ENCODE data around the gene TMCC1. TPM values are rescaled to one million over a fixed set of nuclear protein-coding genes. Genes with fewer than 3 reads are reported as not detected.
"Not testable (repeated sequence)": the region's sequence is repeated elsewhere in the genome, so short reads cannot be mapped to it uniquely, and the experiment has no call there.

The TMCC1 gene
- total RNA-seq, 1 experiment from 2014 or later, result 6.2 TPM

GRCh38 chr3:129908417-129908816 lies 14.9 kb upstream of the TMCC1 start:
- no peaks in the 10 kb centered on the region for H3K9me2 ChIP-seq (replicated peaks; ENCODE audit: low read length)
- no peaks in the 10 kb centered on the region for H4K20me1 ChIP-seq (ENCODE audit: low read length)
- H3K4me2 ChIP-seq (ENCODE audit: low read length), result peak overlapping the region; percentile 26; the same call in 1 of the 2 replicates
- H3K9me3 ChIP-seq (ENCODE audit: low read length), result peaks cover 8% of the 10 kb centered on the region; the same call in 1 of the 2 replicates
- no peak overlapping the region for H2AFZ ChIP-seq (ENCODE audit: low read length)
- no peaks in the 10 kb centered on the region for H3F3A ChIP-seq (ENCODE audit: low read length, unreplicated experiment)
- H3K4me3 ChIP-seq (ENCODE audit: low read length), result no peak overlapping the region
- ChIA-PET CTCF (no interaction called here), POLR2A (ENCODE audit: unreplicated experiment) (interaction anchor here (0.6 to 0.7 kb wide), 2 partner anchors 15 to 469 kb away, joined by 3 to 23 read pairs; partner anchors contain the start of genes IFT122, MBD4 and TMCC1)
- peak overlapping the region; percentile 35; the same call in 1 of the 2 replicates for H3K9ac ChIP-seq (ENCODE audit: low read length)
- H3K79me2 ChIP-seq (ENCODE audit: low read length), result no peaks in the 10 kb centered on the region
- TF ChIP-seq EZH2 (IDR thresholded peaks at IDR 0.05; ENCODE audit: low read length, unreplicated experiment), result no peak
- no peak for TF ChIP-seq CTCF (conservative IDR thresholded peaks at IDR 0.05; ENCODE audit: low read depth, low read length)
- TF ChIP-seq EZH2phosphoT487 (IDR thresholded peaks at IDR 0.05; ENCODE audit: borderline replicate concordance, low read length), result no peak
- H3K27ac ChIP-seq (ENCODE audit: low read length), result peak overlapping the region; percentile 75
- no peaks in the 10 kb centered on the region for H3K27me3 ChIP-seq (ENCODE audit: low read length)
- ATAC-seq, result peak; percentile 76
- BruUV-seq (replicated peaks), result no TSS peak
- peaks cover 6% of the 10 kb centered on the region; the same call in 1 of the 2 replicates for H3K4me1 ChIP-seq (ENCODE audit: insufficient read depth, low read length)
- DNase-seq, result peak; percentile 54
- peaks cover 2% of the 10 kb centered on the region; the same call in 1 of the 2 replicates for H3K36me3 ChIP-seq (ENCODE audit: low read depth, low read length)
- intact Hi-C loops (cut with micrococcal nuclease), result no loop called here

GRCh38 chr3:129901272-129901671 lies 7.8 kb upstream of the TMCC1 start:
- H3K79me2 ChIP-seq (ENCODE audit: low read length); H4K20me1 ChIP-seq (ENCODE audit: low read length); BruUV-seq (replicated peaks); H3K36me3 ChIP-seq (ENCODE audit: low read depth, low read length); ATAC-seq; H3K9me3 ChIP-seq (ENCODE audit: low read length); H3K4me1 ChIP-seq (ENCODE audit: insufficient read depth, low read length); intact Hi-C loops (cut with micrococcal nuclease); DNase-seq; H3K27ac ChIP-seq (ENCODE audit: low read length); H3K27me3 ChIP-seq (ENCODE audit: low read length); H3K4me2 ChIP-seq (ENCODE audit: low read length); H3F3A ChIP-seq (ENCODE audit: low read length, unreplicated experiment); POLR2A ChIA-PET (ENCODE audit: unreplicated experiment); CTCF ChIA-PET; H3K4me3 ChIP-seq (ENCODE audit: low read length); H2AFZ ChIP-seq (ENCODE audit: low read length); H3K9me2 ChIP-seq (replicated peaks; ENCODE audit: low read length); H3K9ac ChIP-seq (ENCODE audit: low read length): not testable (repeated sequence)

GRCh38 chr3:129897026-129897425 lies 3.5 kb upstream of the TMCC1 start:
- Histone ChIP-seq H3K36me3 (ENCODE audit: low read depth, low read length) (no peaks in the 10 kb centered on the region), H4K20me1 (ENCODE audit: low read length) (no peaks in the 10 kb centered on the region), H3K4me1 (ENCODE audit: insufficient read depth, low read length) (peaks cover 10% of the 10 kb centered on the region), H2AFZ (ENCODE audit: low read length) (no peak overlapping the region), H3K27me3 (ENCODE audit: low read length) (no peaks in the 10 kb centered on the region), H3F3A (ENCODE audit: low read length, unreplicated experiment) (no peaks in the 10 kb centered on the region), H3K4me3 (ENCODE audit: low read length) (no peak overlapping the region), H3K27ac (ENCODE audit: low read length) (no peak overlapping the region), H3K9ac (ENCODE audit: low read length) (no peak overlapping the region), H3K9me3 (ENCODE audit: low read length) (no peaks in the 10 kb centered on the region), H3K79me2 (ENCODE audit: low read length) (peaks cover 16% of the 10 kb centered on the region), H3K4me2 (ENCODE audit: low read length) (no peak overlapping the region), H3K9me2 (replicated peaks; ENCODE audit: low read length) (no peaks in the 10 kb centered on the region)
- no peak for TF ChIP-seq EZH2phosphoT487 (IDR thresholded peaks at IDR 0.05; ENCODE audit: borderline replicate concordance, low read length)
- TF ChIP-seq EZH2 (IDR thresholded peaks at IDR 0.05; ENCODE audit: low read length, unreplicated experiment), result no peak
- no peak for TF ChIP-seq CTCF (conservative IDR thresholded peaks at IDR 0.05; ENCODE audit: low read depth, low read length)
- ATAC-seq (no peak), DNase-seq (peak; percentile 38)
- intact Hi-C loops (cut with micrococcal nuclease), result no loop called here
- no TSS peak for BruUV-seq (replicated peaks)
- POLR2A ChIA-PET (ENCODE audit: unreplicated experiment), result no interaction called here
- CTCF ChIA-PET, result no interaction called here
